Activated CD4-positive, alpha-beta T cell treated with anti-CD3 and anti-CD28 coated beads, Interleukin-2, amount 10 ng/mL, durations not matched to agents 24 days and 14 days (primary cell): ENCODE data around the gene CD247. TPM values are rescaled to one million over a fixed set of nuclear protein-coding genes. Genes with fewer than 3 reads are reported as not detected.

ENCODE experiments used
- DNase-seq: peaks from one replicate; pipeline ENCODE4 v3.0.0; 2022
- H3K27ac Mint-ChIP-seq: one replicate; pipeline ENCODE4 v1.8.0; 2022; ENCODE audit warnings: mild to moderate bottlenecking, mixed read lengths
- H3K27me3 Mint-ChIP-seq: one replicate; pipeline ENCODE4 v1.8.0; 2022; ENCODE audit warnings: mixed read lengths
- H3K36me3 Mint-ChIP-seq: one replicate; pipeline ENCODE4 v1.8.0; 2022; ENCODE audit warnings: low read depth, mild to moderate bottlenecking, mixed read lengths
- H3K4me1 Mint-ChIP-seq: one replicate; pipeline ENCODE4 v1.8.0; 2021; ENCODE audit warnings: mixed read lengths
- H3K4me3 Mint-ChIP-seq: one replicate; pipeline ENCODE4 v1.8.0; 2022; ENCODE audit warnings: mild to moderate bottlenecking, moderate library complexity, mixed read lengths
- H3K9me3 Mint-ChIP-seq: one replicate; pipeline ENCODE4 v1.8.0; 2021; ENCODE audit warnings: mixed read lengths
- intact Hi-C: fragments of 100-400 bp; cut with micrococcal nuclease; formaldehyde crosslinking; loops from one replicate; pipeline ENCODE4 v1.15.1; 2023
- total RNA-seq: library from RNA; stranded (reverse); gene quantifications from 2 replicates; pipeline ENCODE4 v1.2.3, GENCODE V29; 2022

The CD247 gene
- total RNA-seq, 1 donor from 2014 or later, result 183 TPM

- peak overlapping the region; percentile 88 for H3K4me3 Mint-ChIP-seq
- DNase-seq, result no peak
- H3K9me3 Mint-ChIP-seq, result no peaks in the 10 kb centered on the region
- H3K27ac Mint-ChIP-seq, result peak overlapping the region; percentile 84
- peaks cover 64% of the 10 kb centered on the region for H3K4me1 Mint-ChIP-seq
- intact Hi-C loops, result no loop called here
- peaks cover 87% of the 10 kb centered on the region for H3K36me3 Mint-ChIP-seq
- H3K27me3 Mint-ChIP-seq, result no peaks in the 10 kb centered on the region
Measured at GRCh38 chr1:167512046-167512654, 6.2 kb downstream of the CD247 start.

GRCh38 chr1:167511374-167511986, 6.8 kb downstream of the CD247 start:
- H3K9me3 Mint-ChIP-seq, result no peaks in the 10 kb centered on the region
- no peak overlapping the region for H3K27ac Mint-ChIP-seq
- no peak for DNase-seq
- H3K36me3 Mint-ChIP-seq, result peaks cover 84% of the 10 kb centered on the region
- H3K27me3 Mint-ChIP-seq, result no peaks in the 10 kb centered on the region
- intact Hi-C loops, result no loop called here
- H3K4me3 Mint-ChIP-seq, result peak overlapping the region; percentile 88
- H3K4me1 Mint-ChIP-seq, result peaks cover 62% of the 10 kb centered on the region

GRCh38 chr1:167510881-167511280, 7.4 kb downstream of the CD247 start:
- Mint-ChIP-seq H3K4me1 (peaks cover 61% of the 10 kb centered on the region), H3K4me3 (peak overlapping the region; percentile 56), H3K27ac (peak overlapping the region; percentile 62), H3K9me3 (no peaks in the 10 kb centered on the region), H3K36me3 (peaks cover 81% of the 10 kb centered on the region), H3K27me3 (no peaks in the 10 kb centered on the region)
- intact Hi-C loops, result no loop called here
- DNase-seq, result no peak

GRCh38 chr1:167510244-167510643, 8.1 kb downstream of the CD247 start:
- Mint-ChIP-seq H3K4me1 (peaks cover 59% of the 10 kb centered on the region), H3K9me3 (no peaks in the 10 kb centered on the region), H3K27ac (peak overlapping the region; percentile 62), H3K36me3 (peaks cover 77% of the 10 kb centered on the region), H3K27me3 (no peaks in the 10 kb centered on the region), H3K4me3 (peak overlapping the region; percentile 56)
- intact Hi-C loops, result no loop called here
- DNase-seq, result no peak

- peaks cover 62% of the 10 kb centered on the region for H3K4me1 Mint-ChIP-seq
- H3K36me3 Mint-ChIP-seq, result peaks cover 76% of the 10 kb centered on the region
- no peaks in the 10 kb centered on the region for H3K27me3 Mint-ChIP-seq
- H3K27ac Mint-ChIP-seq, result peak overlapping the region; percentile 62
- no peaks in the 10 kb centered on the region for H3K9me3 Mint-ChIP-seq
- H3K4me3 Mint-ChIP-seq, result peak overlapping the region; percentile 56
- DNase-seq, result no peak
- intact Hi-C loops, result no loop called here
Measured at GRCh38 chr1:167509587-167509986, 8.7 kb downstream of the CD247 start.

GRCh38 chr1:167507719-167508118, 10.6 kb downstream of the CD247 start:
- DNase-seq, result no peak
- no peaks in the 10 kb centered on the region for H3K9me3 Mint-ChIP-seq
- H3K27ac Mint-ChIP-seq, result no peak overlapping the region
- H3K4me3 Mint-ChIP-seq, result no peak overlapping the region
- peaks cover 71% of the 10 kb centered on the region for H3K4me1 Mint-ChIP-seq
- H3K27me3 Mint-ChIP-seq, result no peaks in the 10 kb centered on the region
- intact Hi-C loops, result no loop called here
- H3K36me3 Mint-ChIP-seq, result peaks cover 81% of the 10 kb centered on the region

- Mint-ChIP-seq H3K36me3 (peaks cover 67% of the 10 kb centered on the region), H3K4me1 (peaks cover 71% of the 10 kb centered on the region), H3K4me3 (no peak overlapping the region), H3K27ac (no peak overlapping the region), H3K27me3 (no peaks in the 10 kb centered on the region), H3K9me3 (no peaks in the 10 kb centered on the region)
- intact Hi-C loops, result no loop called here
- no peak for DNase-seq
Measured at GRCh38 chr1:167504467-167504827, 13.9 kb downstream of the CD247 start.

GRCh38 chr1:167503626-167504466, 14.5 kb downstream of the CD247 start:
- H3K9me3 Mint-ChIP-seq, result no peaks in the 10 kb centered on the region
- intact Hi-C loops, result no loop called here
- peaks cover 74% of the 10 kb centered on the region for H3K4me1 Mint-ChIP-seq
- H3K27me3 Mint-ChIP-seq, result no peaks in the 10 kb centered on the region
- H3K27ac Mint-ChIP-seq, result peak overlapping the region; percentile 7
- DNase-seq, result no peak
- H3K4me3 Mint-ChIP-seq, result peak overlapping the region; percentile 4
- H3K36me3 Mint-ChIP-seq, result peaks cover 65% of the 10 kb centered on the region

- H3K27me3 Mint-ChIP-seq, result no peaks in the 10 kb centered on the region
- H3K4me3 Mint-ChIP-seq, result peak overlapping the region; percentile 76
- DNase-seq, result no peak
- peaks cover 63% of the 10 kb centered on the region for H3K36me3 Mint-ChIP-seq
- H3K4me1 Mint-ChIP-seq, result peaks cover 81% of the 10 kb centered on the region
- peak overlapping the region; percentile 83 for H3K27ac Mint-ChIP-seq
- H3K9me3 Mint-ChIP-seq, result no peaks in the 10 kb centered on the region
- intact Hi-C loops, result no loop called here
Measured at GRCh38 chr1:167502719-167503462, 15.4 kb downstream of the CD247 start.

- Mint-ChIP-seq H3K36me3 (peaks cover 62% of the 10 kb centered on the region), H3K27ac (peak overlapping the region; percentile 83), H3K27me3 (no peaks in the 10 kb centered on the region), H3K9me3 (no peaks in the 10 kb centered on the region), H3K4me3 (peak overlapping the region; percentile 76), H3K4me1 (peaks cover 85% of the 10 kb centered on the region)
- no peak for DNase-seq
- intact Hi-C loops, result no loop called here
Measured at GRCh38 chr1:167502192-167502551, 16.2 kb downstream of the CD247 start.

GRCh38 chr1:167501515-167502191, 16.7 kb downstream of the CD247 start:
- Mint-ChIP-seq H3K4me1 (peaks cover 88% of the 10 kb centered on the region), H3K4me3 (peak overlapping the region; percentile 76), H3K9me3 (no peaks in the 10 kb centered on the region), H3K27ac (peak overlapping the region; percentile 83), H3K36me3 (peaks cover 63% of the 10 kb centered on the region), H3K27me3 (no peaks in the 10 kb centered on the region)
- intact Hi-C loops, result no loop called here
- DNase-seq, result peak; percentile 76

- intact Hi-C loops, result loop anchor here (1.0 kb wide), 3 partner anchors 8 to 26 kb away; no protein-coding TSS in a partner anchor
- peak overlapping the region; percentile 95 for H3K27ac Mint-ChIP-seq
Measured at GRCh38 chr1:167500283-167500860, 18.0 kb downstream of the CD247 start.

GRCh38 chr1:167499664-167500101, 18.6 kb downstream of the CD247 start:
- H3K27me3 Mint-ChIP-seq, result no peaks in the 10 kb centered on the region
- H3K36me3 Mint-ChIP-seq, result peaks cover 72% of the 10 kb centered on the region
- H3K4me3 Mint-ChIP-seq, result peak overlapping the region; percentile 76
- peak; percentile 77 for DNase-seq
- no peaks in the 10 kb centered on the region for H3K9me3 Mint-ChIP-seq
- intact Hi-C loops, result loop anchor here (1.0 kb wide), 4 partner anchors 7 to 52 kb away; no protein-coding TSS in a partner anchor
- peaks cover 93% of the 10 kb centered on the region for H3K4me1 Mint-ChIP-seq
- peak overlapping the region; percentile 95 for H3K27ac Mint-ChIP-seq

More at GRCh38 chr1:167500283-167500860, 18.0 kb downstream of the CD247 start:
- Mint-ChIP-seq H3K36me3 (peaks cover 71% of the 10 kb centered on the region), H3K9me3 (no peaks in the 10 kb centered on the region), H3K27me3 (no peaks in the 10 kb centered on the region), H3K4me1 (peaks cover 93% of the 10 kb centered on the region), H3K4me3 (peak overlapping the region; percentile 76)
- DNase-seq, result no peak
